Spinal cord (tissue), 10 donors: ENCODE measurements around the gene AGT. TPM values are rescaled to one million over a fixed set of nuclear protein-coding genes. Genes with fewer than 3 reads are reported as not detected.

Source experiments
- DNase-seq, 6 donors: peaks; one replicate each; pipeline versions ENCODE4 v3.0.0 to v3.0.0-alpha.2; 2013 to 2015; ENCODE audit warnings: low spot score in 6 of 6, low read depth in 4 of 6
- H3K27ac ChIP-seq: one replicate; pipeline ENCODE4 v1.5.1; 2013; ENCODE audit warnings: low read depth, low read length, control low read depth
- H3K27me3 ChIP-seq: one replicate; pipeline ENCODE4 v1.6.1; 2013; ENCODE audit warnings: low read length; ENCODE audit not compliant: control insufficient read depth, insufficient read depth
- H3K36me3 ChIP-seq: one replicate; pipeline ENCODE4 v1.6.1; 2013; ENCODE audit warnings: low read length; ENCODE audit not compliant: control insufficient read depth, insufficient read depth
- H3K4me1 ChIP-seq: one replicate; pipeline ENCODE4 v1.6.1; 2013; ENCODE audit warnings: low read length; ENCODE audit not compliant: control insufficient read depth, insufficient read depth
- H3K4me3 ChIP-seq: one replicate; pipeline ENCODE4 v1.5.1; 2013; ENCODE audit warnings: low read depth, low read length, control low read depth
- H3K9me3 ChIP-seq: one replicate; pipeline ENCODE4 v1.6.1; 2013; ENCODE audit warnings: low read length; ENCODE audit not compliant: control insufficient read depth, insufficient read depth
- WGBS: methylation state at CpG from one replicate; pipeline ENCODE4 v1.1.5; 2013; ENCODE audit warnings: missing lambda C conversion rate; ENCODE audit not compliant: insufficient coverage; 5-methylcytosine and 5-hydroxymethylcytosine counted together
- polyA plus RNA-seq, 2 donors: library from polyadenylated mRNA; unstranded; fragments of 120-200 nt; gene quantifications; one replicate each; pipeline ENCODE4 v1.2.1, GENCODE V29; 2013; ENCODE audit not compliant: insufficient read length in 2 of 2
- total RNA-seq, 2 donors: library from RNA; depleted of rRNA in 1 of 2; stranded (reverse); fragments of 120-200 nt in 1 of 2; fragments of >200 nt in 1 of 2; gene quantifications; one replicate each; pipeline versions ENCODE4 v1.2.3 to v1.2.4, GENCODE V29; 2013 to 2014
- donor health status: healthy.

The AGT gene
- total and polyA plus RNA-seq, 4 donors: 155 to 452 (median 249) TPM

DNA sequence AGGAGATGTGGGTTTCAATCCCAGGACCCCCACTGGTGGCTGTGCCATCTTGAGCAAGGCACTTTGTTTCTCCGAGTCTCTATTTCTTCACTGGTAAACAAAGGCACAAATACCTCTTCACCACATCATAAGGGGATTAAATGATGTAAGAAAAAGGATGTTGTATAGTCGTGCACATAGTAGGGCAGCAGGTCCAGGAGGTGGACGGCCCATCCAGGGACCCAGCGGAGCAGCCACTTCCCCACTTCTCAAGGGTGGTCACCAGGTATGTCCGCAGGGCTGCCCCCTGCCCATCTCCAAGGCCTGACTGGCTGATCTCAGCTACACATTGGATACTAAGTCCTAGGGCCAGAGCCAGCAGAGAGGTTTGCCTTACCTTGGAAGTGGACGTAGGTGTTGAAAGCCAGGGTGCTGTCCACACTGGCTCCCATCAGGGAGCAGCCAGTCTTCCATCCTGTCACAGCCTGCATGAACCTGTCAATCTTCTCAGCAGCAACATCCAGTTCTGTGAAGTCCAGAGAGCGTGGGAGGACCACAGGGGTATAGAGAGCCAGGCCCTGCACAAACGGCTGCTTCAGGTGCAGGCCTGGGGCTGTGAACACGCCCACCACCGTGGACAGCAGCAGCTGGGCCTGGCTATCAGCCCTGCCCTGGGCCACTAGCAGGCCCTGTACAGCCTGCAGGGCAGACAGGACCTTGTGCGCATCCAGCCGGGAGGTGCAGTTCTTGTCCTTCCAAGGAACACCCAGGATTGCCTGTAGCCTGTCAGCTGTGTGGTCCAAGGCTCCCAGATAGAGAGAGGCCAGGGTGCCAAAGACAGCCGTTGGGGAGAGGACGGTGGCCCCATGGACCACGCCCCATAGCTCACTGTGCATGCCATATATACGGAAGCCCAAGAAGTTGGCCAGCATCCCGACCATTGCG lies 4.0 kb downstream of the AGT start:
- peaks cover 75% of the 10 kb centered on the region for H3K4me1 ChIP-seq
- no peaks in the 10 kb centered on the region for H3K9me3 ChIP-seq
- no peak for DNase-seq
- WGBS: 84% methylated on average over 17 of the region's 18 CpGs
- no peaks in the 10 kb centered on the region for H3K27me3 ChIP-seq
- H3K4me3 ChIP-seq: no peak overlapping the region
- H3K36me3 ChIP-seq: peaks cover 31% of the 10 kb centered on the region
- no peak overlapping the region for H3K27ac ChIP-seq

DNA sequence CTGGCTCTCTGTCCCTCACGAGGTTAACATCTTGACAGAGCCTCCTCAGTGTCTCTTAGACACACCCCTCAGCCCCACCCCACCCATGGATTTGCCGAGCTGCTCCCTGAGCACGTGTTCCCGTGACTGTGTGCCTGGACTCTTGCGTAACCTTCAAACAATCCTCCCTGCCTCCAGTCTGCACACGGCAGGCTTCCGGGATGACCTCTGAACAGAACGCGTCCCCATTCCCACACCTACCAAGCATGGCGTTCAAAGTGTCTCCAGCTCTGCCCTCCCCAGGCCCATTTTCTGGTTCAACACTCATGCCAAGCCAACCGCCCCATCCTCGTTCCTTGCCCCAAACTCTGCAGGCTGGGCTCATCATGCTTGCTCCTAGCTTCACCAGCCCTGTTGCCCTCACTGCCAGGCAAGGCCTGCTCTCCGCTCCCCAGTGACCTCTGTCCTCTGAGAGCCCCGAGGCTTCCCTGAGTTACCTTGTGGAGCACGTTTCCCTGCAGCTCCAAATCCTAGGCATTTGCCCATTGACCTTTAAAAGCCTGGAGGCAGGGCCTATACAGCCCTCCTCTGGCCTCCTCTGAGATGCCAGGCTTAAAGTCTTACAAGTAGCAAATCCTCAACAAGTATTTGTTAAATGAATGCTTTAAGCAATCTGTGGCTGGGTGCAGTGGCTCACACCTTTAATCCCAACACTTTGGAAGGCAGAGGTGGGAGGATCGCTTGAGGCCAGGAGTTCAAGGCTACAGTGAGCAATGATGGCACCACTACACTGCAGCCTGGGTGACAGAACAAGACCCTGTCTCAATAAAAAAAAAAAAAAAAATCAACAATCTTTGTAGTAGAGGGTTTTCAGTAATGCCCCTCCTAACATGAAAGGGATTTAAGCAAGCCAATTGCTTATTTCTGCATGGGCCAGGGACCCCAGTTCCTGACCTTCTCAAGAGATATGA lies 5.0 kb downstream of the AGT start:
- 82% methylated on average over 15 of the region's 16 CpGs for WGBS
- Histone ChIP-seq H3K4me3 (no peak overlapping the region), H3K27me3 (no peaks in the 10 kb centered on the region)

DNA sequence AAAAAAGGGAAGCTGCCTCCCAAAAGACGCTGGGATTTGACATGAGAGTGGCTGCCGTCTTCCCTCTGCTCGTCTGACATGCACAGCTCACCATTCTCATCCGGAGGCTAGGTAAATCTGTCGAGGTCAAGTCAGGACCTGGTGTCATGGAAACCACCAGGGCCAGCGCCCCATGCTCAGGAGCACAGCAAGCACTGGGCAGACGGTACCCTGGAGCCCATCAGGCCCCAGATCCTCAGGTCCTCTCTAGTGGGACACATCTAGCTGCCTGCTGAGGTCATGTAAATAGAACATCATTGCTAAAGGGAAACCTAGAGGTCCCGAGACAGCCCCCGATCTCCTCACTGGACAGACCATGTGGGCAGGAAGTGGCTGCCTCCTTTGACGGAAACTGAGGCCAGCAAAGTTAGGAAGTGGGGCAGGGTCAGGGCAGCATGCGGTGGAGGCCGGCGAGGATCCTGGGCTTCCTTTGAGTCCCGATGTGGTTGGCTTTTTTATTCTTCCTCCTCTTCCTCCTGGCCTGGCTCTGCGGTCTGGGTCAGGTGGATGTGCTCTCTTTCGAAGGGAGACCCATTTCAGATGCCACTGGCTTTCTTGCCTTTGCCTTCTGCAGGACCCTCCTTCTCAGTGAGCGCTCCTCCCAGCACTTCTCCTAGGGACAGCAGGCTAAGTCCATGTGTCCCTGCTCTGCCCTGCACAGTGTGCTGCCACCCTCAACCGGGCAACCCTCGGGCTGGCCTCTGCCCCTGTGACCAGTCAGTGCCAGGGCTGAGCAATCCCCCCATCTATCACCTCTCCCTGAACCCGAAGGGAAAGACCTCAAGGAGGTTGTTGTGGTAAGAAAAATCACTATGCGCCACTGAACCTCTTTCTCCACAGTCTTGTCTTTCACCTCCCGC lies 5.9 kb downstream of the AGT start:
- 79% methylated on average over 19 of the region's 22 CpGs for WGBS
- no peaks in the 10 kb centered on the region for H3K9me3 ChIP-seq
- H3K4me3 ChIP-seq: no peak overlapping the region
- no peak for DNase-seq
- H3K27ac ChIP-seq: no peak overlapping the region
- H3K4me1 ChIP-seq: peaks cover 71% of the 10 kb centered on the region
- no peaks in the 10 kb centered on the region for H3K27me3 ChIP-seq
- peaks cover 44% of the 10 kb centered on the region for H3K36me3 ChIP-seq

More for the DNA sequence above, 5.0 kb downstream of the AGT start:
- peaks cover 70% of the 10 kb centered on the region for H3K4me1 ChIP-seq
- no peak for DNase-seq
- peaks cover 35% of the 10 kb centered on the region for H3K36me3 ChIP-seq
- H3K9me3 ChIP-seq: no peaks in the 10 kb centered on the region
- H3K27ac ChIP-seq: no peak overlapping the region

DNA sequence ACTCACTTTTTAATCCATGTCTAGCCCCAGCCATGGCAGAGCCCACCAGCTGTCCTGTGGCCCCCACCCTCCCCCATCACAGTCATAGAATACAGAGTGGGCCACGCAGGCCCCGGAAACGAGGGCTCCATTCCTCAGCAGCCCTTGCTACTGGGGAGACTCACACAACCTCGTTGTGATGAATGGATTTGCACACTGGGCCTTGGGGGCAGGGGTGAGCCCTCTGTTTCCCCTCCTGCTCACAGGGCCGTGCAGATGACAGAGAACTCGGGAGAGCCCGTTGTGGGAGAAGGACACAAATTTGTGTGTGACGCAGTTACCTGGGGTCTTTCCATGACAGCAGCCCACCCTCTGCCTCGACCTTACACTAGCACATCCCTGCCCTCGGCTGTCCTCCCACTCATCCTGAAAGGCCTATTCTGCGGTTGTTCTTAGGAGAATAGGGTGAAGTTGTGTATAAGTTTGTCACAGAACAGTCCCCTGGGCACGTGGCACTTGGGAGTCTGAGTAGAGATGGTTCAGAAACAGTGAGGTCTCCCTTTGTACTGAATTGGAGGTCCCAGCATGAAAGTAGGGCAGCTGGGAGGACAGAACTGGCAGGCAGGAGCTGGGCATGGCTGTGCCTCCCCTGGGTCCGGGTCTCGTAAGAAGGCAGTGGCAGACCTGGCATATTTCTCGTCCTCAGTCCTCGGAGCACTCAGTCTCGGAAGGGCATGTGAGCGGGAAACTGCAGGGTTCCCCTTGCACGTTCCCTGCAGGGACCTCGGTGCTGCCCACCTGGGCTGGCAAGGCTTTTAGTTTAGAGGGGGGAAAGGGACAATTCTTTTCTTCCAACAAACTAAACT lies 6.8 kb downstream of the AGT start:
- 87% methylated on average over 8 of the region's 20 CpGs for WGBS
- Histone ChIP-seq H3K4me3 (no peak overlapping the region), H3K27ac (no peak overlapping the region)

DNA sequence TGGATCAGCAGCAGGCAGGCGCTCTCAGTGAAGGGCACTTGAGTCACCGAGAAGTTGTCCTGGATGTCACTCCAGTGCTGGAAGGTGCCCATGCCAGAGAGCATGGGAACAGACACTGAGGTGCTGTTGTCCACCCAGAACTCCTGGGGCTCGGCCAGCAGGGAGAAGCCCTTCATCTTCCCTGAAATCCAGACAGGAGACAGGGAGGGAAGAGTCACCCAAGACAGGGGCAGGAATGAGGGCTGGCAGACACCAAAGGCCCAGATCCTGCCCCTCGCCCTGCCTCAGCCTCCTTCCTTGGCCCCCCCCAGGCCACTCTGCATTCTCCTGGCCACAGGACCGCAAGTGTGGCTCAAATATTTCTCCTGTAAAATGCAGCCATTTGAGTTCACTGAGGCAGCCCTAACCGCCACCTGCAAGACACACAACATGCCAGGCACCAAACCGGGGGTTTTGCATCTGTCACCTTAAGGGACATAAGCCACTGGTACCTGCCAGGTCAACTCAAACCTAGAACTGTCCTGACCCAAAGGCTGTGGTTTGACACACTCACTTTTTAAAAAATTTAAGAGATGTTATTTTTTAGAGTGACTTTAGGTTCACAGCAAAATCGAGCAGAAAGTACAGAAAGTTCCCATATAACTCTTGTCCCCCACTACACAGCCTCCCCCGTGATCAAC lies 7.8 kb downstream of the AGT start:
- no peak for DNase-seq
- WGBS: 77% methylated on average over 7 of the region's 9 CpGs
- H3K9me3 ChIP-seq: no peaks in the 10 kb centered on the region
- H3K36me3 ChIP-seq: peaks cover 46% of the 10 kb centered on the region
- H3K27me3 ChIP-seq: no peaks in the 10 kb centered on the region
- H3K4me3 ChIP-seq: no peak overlapping the region
- H3K27ac ChIP-seq: no peak overlapping the region
- H3K4me1 ChIP-seq: peaks cover 73% of the 10 kb centered on the region

More for the DNA sequence above, 6.8 kb downstream of the AGT start:
- Histone ChIP-seq H3K4me1 (peaks cover 68% of the 10 kb centered on the region), H3K9me3 (no peaks in the 10 kb centered on the region), H3K27me3 (no peaks in the 10 kb centered on the region), H3K36me3 (peaks cover 46% of the 10 kb centered on the region)
- no peak for DNase-seq

DNA sequence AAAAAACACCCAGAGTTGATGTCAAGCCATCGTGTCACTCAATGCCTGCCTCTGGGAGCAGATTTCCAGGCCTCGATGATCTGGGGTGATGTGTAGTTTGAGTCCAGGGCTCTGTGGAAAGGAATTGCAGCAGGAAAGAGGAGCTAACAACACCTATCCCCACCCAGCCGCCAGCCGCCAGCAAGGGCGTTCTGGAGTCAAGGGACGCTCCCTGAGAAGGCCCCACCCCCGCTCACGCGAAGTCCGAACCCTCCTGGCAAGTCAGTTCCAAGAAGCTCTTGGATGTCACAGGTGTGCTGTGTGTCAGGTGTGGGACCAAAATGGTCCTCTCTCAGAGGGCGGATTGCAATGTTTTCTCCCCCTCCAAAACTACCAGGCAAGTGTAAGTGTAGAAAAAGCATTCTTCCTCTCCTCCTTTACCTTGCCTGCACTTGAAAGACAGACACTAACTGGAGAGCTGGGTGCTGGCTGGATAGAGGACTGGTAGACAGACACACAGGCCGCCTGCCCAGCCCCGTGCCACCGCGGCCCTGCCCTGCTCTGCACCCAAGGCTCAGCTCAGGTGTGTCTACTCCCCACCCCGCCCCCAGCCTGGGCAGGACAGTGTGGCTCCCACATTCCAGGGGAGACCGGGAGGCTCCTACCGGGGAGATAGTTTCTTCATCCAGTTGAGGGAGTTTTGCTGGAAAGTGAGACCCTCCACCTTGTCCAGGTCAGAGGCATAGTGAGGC lies 8.5 kb downstream of the AGT start:
- DNase-seq: no peak
- Histone ChIP-seq H3K9me3 (no peaks in the 10 kb centered on the region), H3K4me1 (peaks cover 71% of the 10 kb centered on the region), H3K27me3 (no peaks in the 10 kb centered on the region), H3K27ac (no peak overlapping the region), H3K36me3 (peaks cover 44% of the 10 kb centered on the region), H3K4me3 (no peak overlapping the region)
- WGBS: 99% methylated on average over 10 of the region's 18 CpGs

DNA sequence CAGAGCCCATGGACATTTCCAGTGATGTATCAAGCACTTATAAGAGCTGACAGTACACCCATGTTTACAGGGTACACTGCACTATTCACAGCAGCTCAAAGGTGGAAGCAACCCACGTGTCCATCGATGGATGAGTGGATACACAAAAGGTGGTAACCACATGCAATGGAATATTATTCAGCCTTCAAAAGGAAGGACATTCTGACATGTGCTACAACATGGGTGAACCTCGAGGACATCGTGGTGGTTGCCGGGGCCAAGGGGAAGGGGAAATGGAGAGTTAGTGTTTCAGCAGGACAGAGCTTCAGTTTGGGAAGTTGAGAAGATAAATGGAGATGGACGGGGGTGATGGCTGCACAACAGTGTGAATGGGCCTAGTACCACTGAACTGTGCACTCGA lies 9.1 kb downstream of the AGT start:
- H3K36me3 ChIP-seq: peaks cover 38% of the 10 kb centered on the region
- H3K9me3 ChIP-seq: no peaks in the 10 kb centered on the region
- no peak overlapping the region for H3K4me3 ChIP-seq
- no peak overlapping the region for H3K27ac ChIP-seq
- no peaks in the 10 kb centered on the region for H3K27me3 ChIP-seq
- WGBS: 98% methylated on average over 5 of the region's 7 CpGs
- peaks cover 65% of the 10 kb centered on the region for H3K4me1 ChIP-seq
- DNase-seq: no peak
